GM12878 (cell line): ENCODE data around the gene ERC2. TPM values are rescaled to one million over a fixed set of nuclear protein-coding genes. Genes with fewer than 3 reads are reported as not detected.

ENCODE experiments used
- ATAC-seq: fragments of 200-7000 bp; cut with Tn5 transposase; 3 replicates; pipeline ENCODE4 v1.9.1; 2020; ENCODE audit warnings: mild to moderate bottlenecking, moderate library complexity
- BruUV-seq: library from RNA; stranded (reverse); fragments of 400-500 nt; replicated peaks from 2 replicates; lab custom pipeline; 2021; lab: Mats Ljungman, UMichigan
- CTCF ChIA-PET: fragments of 300-600 bp; sonication (Branson Sonifier 250); formaldehyde crosslinking; extraction: SDS; loops from one replicate; lab custom pipeline; 2021; ENCODE audit warnings: inconsistent platforms; lab: Yijun Ruan, JAX
- POLR2A ChIA-PET: fragments of 350-600 bp; formaldehyde crosslinking; extraction: SDS; loops from one replicate; lab custom pipeline; 2021; ENCODE audit warnings: inconsistent platforms; lab: Charles Lee
- RAD21 ChIA-PET: fragments of 300-600 bp; sonication (Branson Sonifier 250); formaldehyde crosslinking; loops from one replicate; lab custom pipeline; 2023; ENCODE audit warnings: antibody characterized with exemption; ENCODE audit not compliant: unreplicated experiment; lab: Charles Lee
- SMC1A ChIA-PET: fragments of 300-600 bp; sonication (Branson Sonifier 250); formaldehyde crosslinking; loops from one replicate; lab custom pipeline; 2023; ENCODE audit not compliant: unreplicated experiment, uncharacterized antibody; lab: Charles Lee
- DNase-seq: peaks from one replicate; pipeline ENCODE4 v3.0.0-alpha.2; 2011; ENCODE audit warnings: low read depth, low spot score
- FAIRE-seq: peaks from 3 replicates; lab custom pipeline; 2011; peaks lifted over from hg19 to GRCh38; lab: Jason Lieb, UNC
- H2AFZ ChIP-seq: 2 replicates; pipeline ENCODE4 v1.6.0; 2011; ENCODE audit warnings: low read depth, low read length, control low read depth; ENCODE audit not compliant: control insufficient read depth
- H3K27ac ChIP-seq: 2 replicates; pipeline ENCODE4 v1.5.1; 2011; ENCODE audit warnings: control low read depth; ENCODE audit not compliant: control insufficient read depth, insufficient read depth
- H3K27me3 ChIP-seq, 2 experiments: replicated peaks in 1 of 2; 2 replicates each; pipeline versions ENCODE4 v1.6.0 to v1.6.1; 2011; ENCODE audit warnings: low read length in 1 of 2; ENCODE audit not compliant: control insufficient read depth in 2 of 2, insufficient read depth in 2 of 2
- H3K36me3 ChIP-seq, 2 experiments: 2 replicates each; pipeline ENCODE4 v1.5.1; 2011; ENCODE audit warnings: low read length in 1 of 2; ENCODE audit not compliant: control insufficient read depth in 2 of 2, insufficient read depth in 2 of 2
- H3K4me1 ChIP-seq: 2 replicates; pipeline ENCODE4 v1.6.1; 2011; ENCODE audit warnings: mild to moderate bottlenecking, low read length, moderate library complexity, mixed read lengths; ENCODE audit not compliant: control insufficient read depth, insufficient read depth
- H3K4me2 ChIP-seq: 2 replicates; pipeline ENCODE4 v1.6.0; 2011; ENCODE audit warnings: control low read depth; ENCODE audit not compliant: control insufficient read depth, insufficient read depth
- H3K4me3 ChIP-seq: fragments of 200-600 bp; sonication (generic); 2 replicates; pipeline ENCODE4 v1.5.1; 2016
- H3K79me2 ChIP-seq: 2 replicates; pipeline ENCODE4 v1.6.0; 2011; ENCODE audit warnings: low read length; ENCODE audit not compliant: control insufficient read depth, insufficient read depth
- H3K9ac ChIP-seq: 2 replicates; pipeline ENCODE4 v1.8.0; 2011; ENCODE audit warnings: low read length, control low read depth, mixed read lengths; ENCODE audit not compliant: control insufficient read depth, insufficient read depth
- H3K9me3 ChIP-seq: replicated peaks from 3 replicates; pipeline ENCODE4 v1.5.1; 2011; ENCODE audit warnings: mild to moderate bottlenecking, low read length; ENCODE audit not compliant: control insufficient read depth, insufficient read depth
- H4K20me1 ChIP-seq: 2 replicates; pipeline ENCODE4 v1.6.0; 2011; ENCODE audit not compliant: control insufficient read depth, insufficient read depth
- ATF7 ChIP-seq: fragments of 450-650 bp; IDR thresholded peaks from 2 replicates; pipeline ENCODE4 v1.6.1; 2016; ENCODE audit warnings: low read depth, mild to moderate bottlenecking
- BRCA1 ChIP-seq: IDR thresholded peaks from 2 replicates; pipeline ENCODE4 v1.6.1; 2011; ENCODE audit warnings: low read depth, low read length, improper control_type of control experiment
- CBX5 ChIP-seq: sonication (generic); IDR thresholded peaks from 2 replicates; pipeline ENCODE4 v1.6.1; 2016; ENCODE audit warnings: low read depth, moderate library complexity, mild to moderate bottlenecking, inconsistent platforms
- EP300 ChIP-seq, 2 experiments: fragments of 150-350 bp in 1 of 2; IDR thresholded peaks; 2 replicates each; pipeline ENCODE4 v1.6.1; 2011 to 2012; ENCODE audit warnings: low read depth in 2 of 2, low read length in 2 of 2, borderline replicate concordance in 1 of 2, improper control_type of control experiment in 1 of 2, inconsistent platforms in 1 of 2; ENCODE audit not compliant: control insufficient read depth in 1 of 2
- EZH2 ChIP-seq: IDR thresholded peaks from 2 replicates; pipeline ENCODE4 v1.6.1; 2012; ENCODE audit warnings: low read depth, mild to moderate bottlenecking, control low read depth, inconsistent platforms, low read length, borderline replicate concordance; ENCODE audit not compliant: control insufficient read depth
- GABPA ChIP-seq: IDR thresholded peaks from 2 replicates; pipeline ENCODE4 v1.6.1; 2014; ENCODE audit warnings: antibody characterized with exemption, low read depth, mild to moderate bottlenecking, inconsistent platforms
- KAT2A ChIP-seq: conservative IDR thresholded peaks from 2 replicates; pipeline ENCODE4 v1.6.1; 2011; ENCODE audit warnings: low read depth, low read length; ENCODE audit not compliant: control insufficient read depth
- NFIC ChIP-seq: IDR thresholded peaks from 2 replicates; pipeline ENCODE4 v1.6.1; 2012; ENCODE audit warnings: low read depth, mild to moderate bottlenecking, inconsistent platforms, low read length, moderate library complexity
- POLR2AphosphoS2 ChIP-seq: IDR thresholded peaks from 2 replicates; pipeline ENCODE4 v1.6.1; 2011; ENCODE audit warnings: low read depth, mild to moderate bottlenecking, low read length, improper control_type of control experiment, moderate library complexity
- RAD51 ChIP-seq: fragments of 450-650 bp; IDR thresholded peaks from 2 replicates; pipeline ENCODE4 v1.6.1; 2016; ENCODE audit warnings: moderate library complexity, mild to moderate bottlenecking, inconsistent platforms
- RFX5 ChIP-seq: IDR thresholded peaks from 2 replicates; pipeline ENCODE4 v1.6.1; 2011; ENCODE audit warnings: low read depth, low read length, improper control_type of control experiment
- RUNX3 ChIP-seq: IDR thresholded peaks from 2 replicates; pipeline ENCODE4 v1.6.1; 2012; ENCODE audit warnings: low read length, inconsistent platforms
- SP1 ChIP-seq: IDR thresholded peaks from one replicate; pipeline ENCODE4 v1.6.1; 2011; ENCODE audit warnings: low read depth, low read length
- STAT1 ChIP-seq: fragments of 450-650 bp; conservative IDR thresholded peaks from 2 replicates; pipeline ENCODE4 v1.6.1; 2014; ENCODE audit warnings: antibody characterized with exemption, mild to moderate bottlenecking
- ZNF24 ChIP-seq: fragments of 450-650 bp; IDR thresholded peaks from 2 replicates; pipeline ENCODE4 v1.6.1; 2017; ENCODE audit warnings: antibody characterized with exemption, mild to moderate bottlenecking
- WGBS: methylation state at CpG from one replicate; pipeline ENCODE4 v1.1.6; 2016; ENCODE audit warnings: low lambda C conversion rate; ENCODE audit not compliant: insufficient replicate concordance, insufficient coverage; ENCODE audit errors: missing lambda C conversion rate; 5-methylcytosine and 5-hydroxymethylcytosine counted together
- in situ Hi-C: fragments of 300-500 bp; cut with MboI; formaldehyde crosslinking; loops from 9 replicates; pipeline ENCODE4 v1.14.3; 2018; ENCODE audit warnings: mixed read lengths
- intact Hi-C: fragments of 100-400 bp; cut with micrococcal nuclease; formaldehyde crosslinking; loops from one replicate; pipeline ENCODE4 v1.14.2; 2022; ENCODE audit not compliant: unreplicated experiment
- polyA plus RNA-seq, 11 experiments: library from polyadenylated mRNA; depleted of rRNA in 4 of 11; unstranded in 6 of 11; stranded (reverse) in 5 of 11; fragments of >200 nt; fragmentation: Nextera tagmentation in 4 of 11; fragmentation: Illumina TruSeq in 1 of 11; extraction: Ambion mirVana in 4 of 11; extraction: Trizol in 1 of 11; gene quantifications; 1 replicate in 1 of 11; 2 replicates in 10 of 11; pipeline versions ENCODE4 v1.2.1 to v1.2.3, GENCODE V29; 2011 to 2016; ENCODE audit warnings: inconsistent platforms in 2 of 11, missing spikeins in 2 of 11, low read depth in 1 of 11
- total RNA-seq, 4 experiments: library from RNA; depleted of rRNA in 3 of 4; stranded (reverse); fragments of >200 nt in 3 of 4; fragmentation: Illumina TruSeq in 1 of 4; extraction: Trizol in 1 of 4; gene quantifications; 2 replicates each; pipeline versions ENCODE4 v1.2.1 to v1.2.3, GENCODE V29; 2013 to 2021
- TF ChIP-seq, protein P1 (sequence below): IDR thresholded peaks from 2 replicates; pipeline ENCODE4 v1.6.1; 2011; ENCODE audit warnings: borderline replicate concordance, low read depth, mild to moderate bottlenecking, moderate library complexity, low read length; ENCODE audit not compliant: insufficient read depth, poor library complexity, severe bottlenecking

ERC2 gene
- total and polyA plus RNA-seq, 10 of the 15 experiments (the other 5 are each of a cell fraction or from before 2014, with no cell fraction given): 0.06 to 1.4 (median 0.12) TPM; not detected in 3

DNA sequence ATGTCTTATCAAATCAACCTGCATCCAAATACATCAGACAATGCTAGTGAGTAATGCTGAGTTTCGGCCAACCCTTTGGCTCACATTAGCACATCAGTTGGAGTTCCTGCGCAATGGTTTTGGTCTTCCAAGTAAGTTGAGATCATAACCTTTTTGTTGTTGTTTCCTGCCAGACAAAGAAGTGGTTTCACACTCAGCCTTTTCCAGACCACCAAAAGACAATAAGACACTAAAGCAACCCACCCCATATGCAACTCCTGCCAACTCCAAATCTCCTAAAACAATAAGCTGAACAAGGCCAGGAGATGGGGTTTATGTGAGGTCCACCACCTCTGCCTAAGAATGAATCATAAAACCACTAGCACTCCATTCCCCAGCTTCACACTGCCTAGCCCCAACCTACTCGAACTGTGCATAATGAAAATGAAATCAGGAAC is 177.0 kb downstream of the ERC2 start:
- H3K27ac ChIP-seq: no peak overlapping the region
- intact Hi-C loops (no loop called here), in situ Hi-C loops (no loop called here)
- H3K9ac ChIP-seq: no peak overlapping the region
- ChIA-PET RAD21 (no interaction called here), CTCF (interaction anchor here (1.1 to 1.4 kb wide), 2 partner anchors 12 to 39 kb away, joined by 3 to 7 read pairs; no protein-coding TSS in a partner anchor)
- no peak overlapping the region for H3K4me3 ChIP-seq
- H4K20me1 ChIP-seq: no peaks in the 10 kb centered on the region
- 31% methylated on average over 3 of the region's 3 CpGs for WGBS
- H3K36me3 ChIP-seq: no peaks in the 10 kb centered on the region
- peaks cover 13% of the 10 kb centered on the region for H3K4me1 ChIP-seq
- peak overlapping the region; percentile 42; the same call in 1 of the 2 replicates for H3K4me2 ChIP-seq
- no TSS peak for BruUV-seq
- no peaks in the 10 kb centered on the region for H3K9me3 ChIP-seq
- FAIRE-seq: no peak
- H3K79me2 ChIP-seq: no peaks in the 10 kb centered on the region
- H2AFZ ChIP-seq: no peak overlapping the region
- H3K27me3 ChIP-seq: no peaks in the 10 kb centered on the region
- no peak for DNase-seq
- TF ChIP-seq CBX5: no peak
- peak; percentile 36 for TF ChIP-seq RUNX3
- TF ChIP-seq, protein P1, sequence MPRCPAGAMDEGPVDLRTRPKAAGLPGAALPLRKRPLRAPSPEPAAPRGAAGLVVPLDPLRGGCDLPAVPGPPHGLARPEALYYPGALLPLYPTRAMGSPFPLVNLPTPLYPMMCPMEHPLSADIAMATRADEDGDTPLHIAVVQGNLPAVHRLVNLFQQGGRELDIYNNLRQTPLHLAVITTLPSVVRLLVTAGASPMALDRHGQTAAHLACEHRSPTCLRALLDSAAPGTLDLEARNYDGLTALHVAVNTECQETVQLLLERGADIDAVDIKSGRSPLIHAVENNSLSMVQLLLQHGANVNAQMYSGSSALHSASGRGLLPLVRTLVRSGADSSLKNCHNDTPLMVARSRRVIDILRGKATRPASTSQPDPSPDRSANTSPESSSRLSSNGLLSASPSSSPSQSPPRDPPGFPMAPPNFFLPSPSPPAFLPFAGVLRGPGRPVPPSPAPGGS: no peak
- no peak for TF ChIP-seq POLR2AphosphoS2
- TF ChIP-seq, all 136 proteins: peak for 1
- no peak for ATAC-seq
- SMC1A ChIA-PET: interaction anchor here (0.7 to 1.1 kb wide), 2 partner anchors 12 to 17 kb away, joined by 3 to 4 read pairs; no protein-coding TSS in a partner anchor
- POLR2A ChIA-PET: no interaction called here

DNA sequence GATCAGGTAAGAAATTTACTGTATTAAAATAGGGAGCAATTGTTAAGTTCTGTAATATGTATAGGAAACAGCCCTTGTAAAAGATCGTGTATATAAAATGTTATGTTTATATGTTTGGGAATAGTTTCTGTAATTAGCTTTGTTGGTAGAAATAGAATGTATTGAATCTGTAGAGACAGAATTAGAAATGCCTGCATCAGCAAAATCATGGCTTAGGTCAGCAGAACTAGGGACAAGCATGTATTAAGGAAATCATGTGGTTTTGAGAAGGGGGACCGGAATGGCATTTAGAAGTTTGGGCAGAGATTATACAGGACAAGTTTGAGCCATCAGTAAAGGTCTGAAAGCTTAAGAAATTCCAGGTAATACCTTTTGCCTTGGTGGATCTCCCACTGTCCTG is 177.9 kb downstream of the ERC2 start:
- no peak for DNase-seq
- Histone ChIP-seq H3K9ac (no peak overlapping the region), H2AFZ (no peak overlapping the region), H3K27ac (no peak overlapping the region), H3K9me3 (no peaks in the 10 kb centered on the region), H3K4me2 (no peak overlapping the region), H3K36me3 (no peaks in the 10 kb centered on the region), H3K27me3 (no peaks in the 10 kb centered on the region), H3K79me2 (no peaks in the 10 kb centered on the region), H4K20me1 (no peaks in the 10 kb centered on the region), H3K4me1 (peaks cover 13% of the 10 kb centered on the region), H3K4me3 (no peak overlapping the region)
- intact Hi-C loops: no loop called here
- BruUV-seq: no TSS peak
- RAD21 ChIA-PET: no interaction called here
- CTCF ChIA-PET: no interaction called here
- FAIRE-seq: no peak
- in situ Hi-C loops: no loop called here
- ATAC-seq: no peak
- WGBS: 56% methylated on average over 2 of the region's 2 CpGs
- POLR2A ChIA-PET: no interaction called here
- SMC1A ChIA-PET: no interaction called here
- no peak for TF ChIP-seq BRCA1
- no peak for TF ChIP-seq CBX5
- no peak for TF ChIP-seq GABPA
- no peak for TF ChIP-seq RFX5
- TF ChIP-seq KAT2A: no peak
- TF ChIP-seq EZH2: no peak
- no peak for TF ChIP-seq NFIC
- no peak for TF ChIP-seq SP1
- TF ChIP-seq ATF7: no peak
- TF ChIP-seq ZNF24: no peak
- TF ChIP-seq STAT1: no peak
- TF ChIP-seq RAD51: no peak
- no peak for TF ChIP-seq EP300 (IDR thresholded peaks at IDR 0.05; ENCODE audit: borderline replicate concordance in 1 of 2, control insufficient read depth in 1 of 2, low read depth in 2 of 2, low read length in 2 of 2)
